Measurements from ENCODE around the gene NUP107.

DNA sequence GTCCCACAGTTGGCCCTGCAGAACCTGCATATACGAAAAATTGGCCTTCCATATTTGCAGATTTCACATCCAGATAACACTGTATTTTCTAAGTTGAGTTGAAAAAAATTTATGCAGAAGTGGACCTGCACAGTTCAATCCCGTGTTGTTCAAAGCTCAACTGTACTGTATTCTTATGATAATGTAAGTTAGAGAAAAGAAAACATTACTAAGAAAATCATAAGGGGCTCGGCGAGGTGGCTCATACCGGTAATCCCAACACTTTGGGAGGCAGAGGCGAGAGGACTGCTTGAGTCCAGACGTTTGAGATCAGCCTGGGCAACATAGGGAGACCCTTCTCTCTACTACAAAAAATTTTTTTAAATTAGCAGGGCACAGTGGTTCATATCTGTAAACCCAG is 41.0 kb downstream of the NUP107 start:
- TF ChIP-seq, protein P1, sequence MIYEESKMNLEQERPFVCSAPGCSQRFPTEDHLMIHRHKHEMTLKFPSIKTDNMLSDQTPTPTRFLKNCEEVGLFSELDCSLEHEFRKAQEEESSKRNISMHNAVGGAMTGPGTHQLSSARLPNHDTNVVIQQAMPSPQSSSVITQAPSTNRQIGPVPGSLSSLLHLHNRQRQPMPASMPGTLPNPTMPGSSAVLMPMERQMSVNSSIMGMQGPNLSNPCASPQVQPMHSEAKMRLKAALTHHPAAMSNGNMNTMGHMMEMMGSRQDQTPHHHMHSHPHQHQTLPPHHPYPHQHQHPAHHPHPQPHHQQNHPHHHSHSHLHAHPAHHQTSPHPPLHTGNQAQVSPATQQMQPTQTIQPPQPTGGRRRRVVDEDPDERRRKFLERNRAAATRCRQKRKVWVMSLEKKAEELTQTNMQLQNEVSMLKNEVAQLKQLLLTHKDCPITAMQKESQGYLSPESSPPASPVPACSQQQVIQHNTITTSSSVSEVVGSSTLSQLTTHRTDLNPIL (CRISPR knock-in tag; IDR thresholded peaks at IDR 0.05; ENCODE audit: low read depth) = no peak
- no peak for TF ChIP-seq CSDC2 (CRISPR knock-in tag; IDR thresholded peaks at IDR 0.05)
- no peak for TF ChIP-seq ZNF565 (CRISPR knock-in tag; conservative IDR thresholded peaks at IDR 0.05; ENCODE audit: low read depth)
